Calu3 (cell line): ENCODE results near the gene CPT2. TPM values are rescaled to one million over a fixed set of nuclear protein-coding genes. Genes with fewer than 3 reads are reported as not detected.

Experiments used
- BruUV-seq: library from RNA; stranded (reverse); fragments of 400-500 nt; replicated peaks from 2 replicates; lab custom pipeline; 2021; lab: Mats Ljungman, UMichigan
- CTCF ChIA-PET: fragments of 300-600 bp; sonication (Branson Sonifier 250); formaldehyde crosslinking; loops from one replicate; lab custom pipeline; 2022; ENCODE audit warnings: antibody characterized with exemption; lab: Charles Lee
- DNase-seq: peaks from one replicate; pipeline ENCODE4 v3.0.0; 2022
- H3K27ac Mint-ChIP-seq: one replicate; pipeline ENCODE4 v1.8.0; 2022; ENCODE audit warnings: mixed read lengths; ENCODE audit not compliant: unreplicated experiment
- H3K27me3 Mint-ChIP-seq: one replicate; pipeline ENCODE4 v1.8.0; 2022; ENCODE audit warnings: mixed read lengths; ENCODE audit not compliant: unreplicated experiment
- H3K36me3 Mint-ChIP-seq: one replicate; pipeline ENCODE4 v1.8.0; 2022; ENCODE audit warnings: mild to moderate bottlenecking, moderate library complexity, mixed read lengths; ENCODE audit not compliant: insufficient read depth, unreplicated experiment
- H3K4me1 Mint-ChIP-seq: one replicate; pipeline ENCODE4 v1.8.0; 2022; ENCODE audit warnings: mild to moderate bottlenecking, low read depth, mixed read lengths; ENCODE audit not compliant: unreplicated experiment
- H3K4me3 Mint-ChIP-seq: one replicate; pipeline ENCODE4 v1.8.0; 2022; ENCODE audit warnings: mild to moderate bottlenecking, low read depth, moderate library complexity, mixed read lengths; ENCODE audit not compliant: unreplicated experiment
- H3K9me3 Mint-ChIP-seq: one replicate; pipeline ENCODE4 v1.8.0; 2022; ENCODE audit warnings: low read depth, mixed read lengths; ENCODE audit not compliant: unreplicated experiment
- intact Hi-C: fragments of 100-400 bp; cut with micrococcal nuclease; formaldehyde crosslinking; loops from one replicate; pipeline ENCODE4 v1.10.0; 2022; ENCODE audit not compliant: unreplicated experiment
- total RNA-seq: library from RNA; stranded (reverse); gene quantifications from 2 replicates; pipeline ENCODE4 v1.2.3, GENCODE V29; 2022
- TF ChIP-seq, protein P1 (sequence below): fragments of 200-600 bp; IDR thresholded peaks from one replicate; pipeline ENCODE4 v1.8.0; 2022; ENCODE audit warnings: antibody characterized with exemption; ENCODE audit not compliant: unreplicated experiment

Gene CPT2
- total RNA-seq, 1 experiment from 2014 or later: 18.5 TPM

DNA sequence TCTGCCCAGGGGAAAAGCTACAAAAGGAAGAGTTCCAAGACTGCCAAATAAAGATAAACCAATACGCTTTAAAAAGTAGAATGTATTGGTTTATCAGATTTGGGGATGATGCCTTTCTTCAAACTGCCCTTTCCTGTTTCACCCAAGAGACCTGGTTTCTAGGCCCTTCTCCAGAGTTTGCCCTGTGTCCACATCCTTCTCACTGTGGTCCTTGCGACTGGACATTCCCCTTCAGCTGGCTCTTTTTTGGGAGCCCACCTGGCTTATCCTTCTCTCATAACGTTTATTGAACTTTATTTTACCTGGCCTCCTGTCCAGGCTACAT lies 24.3 kb downstream of the CPT2 start:
- BruUV-seq: TSS peak; percentile 95
- H3K4me3 Mint-ChIP-seq: peak overlapping the region; percentile 89
- H3K27ac Mint-ChIP-seq: peak overlapping the region; percentile 86
- TF ChIP-seq, protein P1, sequence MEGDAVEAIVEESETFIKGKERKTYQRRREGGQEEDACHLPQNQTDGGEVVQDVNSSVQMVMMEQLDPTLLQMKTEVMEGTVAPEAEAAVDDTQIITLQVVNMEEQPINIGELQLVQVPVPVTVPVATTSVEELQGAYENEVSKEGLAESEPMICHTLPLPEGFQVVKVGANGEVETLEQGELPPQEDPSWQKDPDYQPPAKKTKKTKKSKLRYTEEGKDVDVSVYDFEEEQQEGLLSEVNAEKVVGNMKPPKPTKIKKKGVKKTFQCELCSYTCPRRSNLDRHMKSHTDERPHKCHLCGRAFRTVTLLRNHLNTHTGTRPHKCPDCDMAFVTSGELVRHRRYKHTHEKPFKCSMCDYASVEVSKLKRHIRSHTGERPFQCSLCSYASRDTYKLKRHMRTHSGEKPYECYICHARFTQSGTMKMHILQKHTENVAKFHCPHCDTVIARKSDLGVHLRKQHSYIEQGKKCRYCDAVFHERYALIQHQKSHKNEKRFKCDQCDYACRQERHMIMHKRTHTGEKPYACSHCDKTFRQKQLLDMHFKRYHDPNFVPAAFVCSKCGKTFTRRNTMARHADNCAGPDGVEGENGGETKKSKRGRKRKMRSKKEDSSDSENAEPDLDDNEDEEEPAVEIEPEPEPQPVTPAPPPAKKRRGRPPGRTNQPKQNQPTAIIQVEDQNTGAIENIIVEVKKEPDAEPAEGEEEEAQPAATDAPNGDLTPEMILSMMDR: no peak
- peaks cover 18% of the 10 kb centered on the region for H3K36me3 Mint-ChIP-seq
- intact Hi-C loops: loop anchor here (1.0 kb wide), 1 partner anchor 36 kb away; no protein-coding TSS in a partner anchor
- CTCF ChIA-PET: no interaction called here
- no peaks in the 10 kb centered on the region for H3K9me3 Mint-ChIP-seq
- no peaks in the 10 kb centered on the region for H3K27me3 Mint-ChIP-seq
- no peak for DNase-seq
- peaks cover 17% of the 10 kb centered on the region for H3K4me1 Mint-ChIP-seq

DNA sequence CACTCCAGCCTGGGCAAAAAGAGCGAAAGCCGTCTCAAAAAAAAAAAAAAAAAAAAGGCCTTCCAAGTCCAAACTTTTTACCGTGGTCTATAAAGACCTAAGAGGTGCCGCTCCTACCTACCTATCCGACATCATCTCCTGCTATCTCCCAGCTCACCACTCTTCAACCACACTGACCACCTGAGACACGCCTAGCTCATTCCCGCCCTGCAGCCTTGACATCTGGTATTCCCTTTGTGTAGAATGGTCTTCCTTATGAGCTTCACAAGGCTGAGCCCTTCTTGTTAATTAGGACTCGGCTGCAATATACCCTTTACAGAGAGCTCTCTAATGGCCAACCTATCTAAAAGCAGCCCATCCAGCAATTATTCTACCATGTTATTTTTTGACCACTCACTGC lies 41.0 kb downstream of the CPT2 start:
- Mint-ChIP-seq H3K4me1 (peaks cover 22% of the 10 kb centered on the region), H3K27ac (peak overlapping the region; percentile 95), H3K36me3 (peaks cover 35% of the 10 kb centered on the region), H3K4me3 (peak overlapping the region; percentile 81), H3K9me3 (no peaks in the 10 kb centered on the region), H3K27me3 (no peaks in the 10 kb centered on the region)
- intact Hi-C loops: no loop called here
- CTCF ChIA-PET: no interaction called here
- BruUV-seq: no TSS peak
- TF ChIP-seq, protein P1: no peak
- DNase-seq: no peak

- H3K27me3 Mint-ChIP-seq: no peaks in the 10 kb centered on the region
- CTCF ChIA-PET: no interaction called here
- H3K27ac Mint-ChIP-seq: peak within 1 kb of the TSS; percentile 95
- TF ChIP-seq, protein P1: no peak
- H3K4me1 Mint-ChIP-seq: peaks cover 22% of the 10 kb centered on the region
- intact Hi-C loops: no loop called here
- H3K36me3 Mint-ChIP-seq: peaks cover 32% of the 10 kb centered on the region
- peak within 1 kb of the TSS; percentile 81 for H3K4me3 Mint-ChIP-seq
- no peaks in the 10 kb centered on the region for H3K9me3 Mint-ChIP-seq
- DNase-seq: peak; percentile 95
- BruUV-seq: TSS peak; percentile 96
Measured at GRCh38 chr1:53238197-53239155, 41.9 kb downstream of the CPT2 start, which contains the start of gene MAGOH. Gene MAGOH (minus strand): TSS chr1:53238518. CDS start chr1:53238448, 70 bp downstream.

- Mint-ChIP-seq H3K4me1 (peaks cover 12% of the 10 kb centered on the region), H3K27me3 (no peaks in the 10 kb centered on the region), H3K27ac (no peak overlapping the region), H3K36me3 (peaks cover 31% of the 10 kb centered on the region), H3K4me3 (no peak overlapping the region), H3K9me3 (no peaks in the 10 kb centered on the region)
- CTCF ChIA-PET: no interaction called here
- BruUV-seq: no TSS peak
- intact Hi-C loops: no loop called here
- DNase-seq: no peak
- TF ChIP-seq, protein P1: no peak
Measured at GRCh38 chr1:53241828-53242227, 45.2 kb downstream of the CPT2 start.
